GM21576 (cell line): ENCODE results near the gene IGFBP3.

ENCODE experiments used
- ATAC-seq: cut with Tn5 transposase; IDR thresholded peaks from one replicate; pipeline ENCODE4 v1.9.1; 2021; ENCODE audit warnings: mild to moderate bottlenecking, moderate library complexity; ENCODE audit not compliant: unreplicated experiment

Gene IGFBP3

DNA sequence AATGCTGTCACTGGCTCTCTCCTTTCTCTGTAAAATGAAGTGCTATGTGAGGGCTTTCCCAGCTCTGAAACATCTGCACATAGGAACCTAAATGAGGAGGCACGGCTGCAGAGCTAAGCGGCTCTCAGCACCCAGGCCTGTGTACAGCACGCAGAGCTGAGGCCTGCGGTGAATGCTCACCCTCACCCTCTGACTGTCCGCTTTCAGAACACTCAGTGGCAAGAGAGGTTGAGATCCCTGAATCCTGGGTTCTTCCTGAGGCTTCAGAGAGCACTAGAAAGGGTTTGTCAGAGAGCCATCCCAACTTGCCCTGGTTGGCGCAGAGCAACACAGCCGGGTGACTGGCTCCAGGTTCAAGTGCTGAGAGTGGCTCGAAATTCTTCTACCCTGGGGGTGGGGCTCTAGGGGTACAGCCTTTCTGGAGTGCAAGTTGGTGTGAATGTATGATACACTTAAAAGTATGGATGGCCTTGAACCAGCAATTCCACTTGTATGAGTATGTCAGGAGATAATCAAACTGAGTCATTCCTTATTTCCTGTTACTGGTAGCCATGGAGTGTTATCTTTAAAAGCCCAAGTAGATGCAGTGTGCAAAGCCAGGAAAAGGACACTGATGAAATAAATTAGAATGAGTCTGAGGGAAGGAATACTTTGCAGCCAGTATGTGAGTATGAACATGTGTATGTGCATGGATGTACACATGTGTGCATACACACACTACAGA lies 46.5 kb downstream of the IGFBP3 start:
- ATAC-seq, result no peak

DNA sequence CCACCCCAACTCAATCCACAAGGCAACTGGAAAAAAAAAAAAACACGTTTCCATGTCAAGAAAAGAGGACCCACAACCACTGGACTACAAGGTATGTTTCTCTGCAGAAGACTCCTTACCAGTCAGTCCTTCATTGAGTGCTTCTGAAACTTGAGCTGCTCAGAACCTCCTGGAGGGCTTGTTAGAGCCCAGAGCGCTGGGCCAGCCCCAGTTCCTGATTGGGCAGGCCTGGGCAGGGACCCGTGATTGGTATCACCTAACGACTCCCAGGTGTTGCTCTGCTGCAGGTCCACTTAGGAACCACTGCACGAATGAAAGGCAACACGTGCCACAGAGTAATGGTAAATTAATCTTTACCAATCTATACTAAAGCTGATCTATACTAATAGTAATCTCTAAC lies 47.7 kb downstream of the IGFBP3 start:
- ATAC-seq, result no peak

DNA sequence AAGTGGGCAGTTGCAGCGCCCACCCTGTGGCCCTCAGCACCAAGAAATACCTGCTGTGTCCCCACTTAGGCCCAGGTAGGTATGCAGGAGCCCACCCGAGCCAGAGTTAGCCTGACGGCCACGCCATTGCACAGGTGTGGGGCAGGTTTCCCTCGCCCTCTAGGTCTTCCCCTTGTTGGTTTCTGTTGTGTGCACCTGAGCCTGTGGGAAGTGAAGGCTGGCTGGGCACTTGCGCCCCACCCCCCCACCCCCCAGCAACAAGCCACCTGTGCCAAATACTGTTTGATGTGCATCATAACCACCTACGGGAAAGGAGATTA lies 48.1 kb downstream of the IGFBP3 start, which contains the start of gene CCDC201:
CCDC201 (minus strand) TSS at position 48 of the 320 bp plus-strand sequence. CDS start 75 bp downstream, outside the sequence.
- ATAC-seq, result no peak

DNA sequence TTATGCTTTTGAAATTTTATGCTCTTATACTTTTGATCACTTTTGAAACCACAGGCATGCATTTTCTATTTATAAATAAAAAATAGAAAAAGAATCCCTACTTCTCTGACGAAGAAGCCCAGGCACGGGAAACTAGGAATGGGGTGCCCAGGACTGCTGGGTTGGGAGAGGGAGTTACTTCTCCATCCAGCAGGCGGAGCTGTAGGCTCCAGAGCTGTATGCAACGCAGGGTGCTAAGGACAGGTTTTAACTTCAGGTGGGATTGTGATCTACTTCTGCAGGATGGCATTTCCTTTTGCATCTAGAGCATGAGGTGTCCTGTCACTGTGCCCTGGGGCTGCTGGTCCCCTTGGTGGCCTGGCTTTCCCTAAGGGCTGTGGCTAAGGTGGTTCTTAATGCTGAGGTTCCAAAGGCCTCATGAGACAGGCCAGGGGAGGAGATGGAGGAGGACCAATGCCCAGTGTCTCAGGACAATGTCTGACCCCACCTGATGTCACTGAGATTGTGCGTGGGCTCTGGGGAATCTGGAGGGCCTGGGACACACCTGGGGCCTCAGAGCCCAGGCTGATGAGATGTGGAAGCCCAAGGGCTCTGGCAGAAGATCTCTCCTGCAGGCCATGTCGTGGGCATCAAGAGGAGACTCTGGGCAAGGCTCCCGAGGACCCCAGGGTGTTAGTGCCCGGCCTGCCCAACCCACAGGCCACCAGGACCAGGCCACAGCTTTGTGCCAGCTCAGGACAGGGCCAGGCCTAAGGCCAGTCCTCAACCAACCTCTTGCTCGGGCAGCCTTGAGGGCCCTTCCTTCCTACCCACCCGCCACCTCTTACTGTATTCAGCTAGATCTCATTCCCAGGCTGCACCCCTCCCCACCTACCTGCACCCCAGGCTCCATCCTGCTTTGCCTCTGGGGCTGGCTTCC lies 48.7 kb downstream of the IGFBP3 start:
- no peak for ATAC-seq

DNA sequence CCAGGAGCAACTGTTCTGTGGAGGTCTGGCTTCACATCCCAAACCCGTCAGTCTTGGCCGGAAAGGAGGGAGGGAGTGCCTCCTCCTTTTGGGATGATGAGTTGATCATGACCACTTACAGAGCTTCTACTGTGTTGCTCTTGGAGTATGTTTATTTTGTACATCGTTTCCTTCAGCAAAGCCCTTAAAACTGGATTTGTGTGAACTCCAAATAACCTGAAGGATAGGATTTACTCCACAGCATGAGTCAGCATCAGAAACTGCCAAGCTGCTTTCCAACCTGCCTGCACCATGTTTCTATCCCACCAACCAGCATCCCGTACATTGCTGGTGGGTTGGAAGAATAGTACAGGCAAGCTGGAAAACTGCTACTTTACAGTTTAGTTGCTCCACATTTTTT lies 51.6 kb downstream of the IGFBP3 start:
- no peak for ATAC-seq

DNA sequence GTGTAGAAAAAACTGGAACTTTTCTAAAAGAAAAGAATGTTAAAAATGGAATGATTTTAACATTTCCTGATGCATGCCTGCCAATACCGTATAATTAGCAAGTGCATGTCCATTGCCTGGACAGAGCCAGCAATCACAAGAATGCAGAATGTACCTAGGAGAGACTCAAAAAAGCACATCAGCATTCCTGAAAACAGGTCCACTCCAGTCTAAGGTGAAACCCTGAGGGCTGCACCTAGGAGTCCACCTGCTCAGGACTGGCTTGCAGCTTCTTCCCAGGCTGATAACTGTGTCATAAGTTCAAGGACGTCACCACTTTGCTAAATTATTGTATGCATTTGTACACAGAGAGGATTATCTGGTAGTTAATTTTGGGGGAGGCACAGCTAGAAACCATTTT lies 53.6 kb downstream of the IGFBP3 start:
- ATAC-seq, result no peak

DNA sequence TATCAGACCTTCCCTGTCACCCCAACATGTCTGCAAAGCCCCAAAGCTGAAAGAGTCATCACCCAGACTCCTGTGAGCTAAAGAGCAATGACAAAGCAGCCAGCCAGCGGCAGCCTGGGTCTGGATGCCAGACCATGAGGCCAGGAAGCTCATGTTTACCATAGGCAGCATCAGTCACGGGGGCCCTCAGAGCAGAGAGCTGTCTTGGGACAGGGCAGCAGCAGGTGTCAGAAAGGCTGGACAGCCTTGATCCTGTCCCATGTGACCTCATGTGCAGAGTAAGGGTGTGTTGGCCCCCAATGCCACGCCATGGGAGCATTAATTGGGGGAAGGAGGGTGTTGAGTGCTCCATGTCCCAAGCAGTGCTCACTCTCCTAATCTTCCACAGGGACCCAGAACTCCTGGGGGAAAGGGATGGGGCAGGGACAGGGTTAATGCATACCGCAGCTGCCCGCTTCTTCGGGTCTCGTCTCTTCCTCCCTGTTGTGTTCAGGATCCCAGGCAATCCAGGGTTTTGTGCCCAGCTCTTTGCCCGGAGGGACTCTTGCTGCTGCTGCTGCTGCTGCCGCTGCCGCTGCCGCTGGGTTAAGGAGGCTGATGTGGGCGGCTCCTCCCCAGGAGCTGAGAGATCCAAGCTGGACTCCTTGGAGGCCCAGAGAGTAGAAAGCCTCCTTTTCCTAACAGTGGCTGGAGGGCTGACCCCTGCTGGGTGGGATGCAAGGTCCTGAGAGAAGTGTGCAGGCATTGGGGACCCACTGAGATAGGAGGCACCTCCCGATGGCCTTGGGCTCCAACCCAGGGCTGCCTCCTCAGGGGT lies 55.3 kb downstream of the IGFBP3 start:
- no peak for ATAC-seq

DNA sequence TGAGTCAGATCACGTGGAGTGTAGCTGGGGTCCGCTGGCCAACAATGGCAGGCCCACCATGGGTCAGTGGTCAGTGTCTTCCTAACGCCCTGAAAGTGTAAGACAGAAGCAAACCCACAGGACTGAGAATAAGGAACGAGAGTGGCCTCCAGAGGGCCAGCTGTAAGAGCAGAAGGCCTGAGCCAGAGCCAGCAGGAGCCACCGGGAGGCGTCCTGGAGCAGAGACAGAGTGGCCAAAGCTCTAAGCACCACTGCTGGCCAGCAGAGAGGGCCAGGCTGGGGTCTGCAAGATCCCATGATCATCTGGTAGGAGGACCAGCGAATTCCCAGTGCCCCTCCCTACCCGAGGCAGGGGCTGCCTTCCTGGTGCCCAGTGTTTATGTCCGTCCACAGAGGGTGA lies 57.4 kb downstream of the IGFBP3 start:
- ATAC-seq, result no peak
